Activated CD8-positive, alpha-beta T cell treated with anti-CD3 and anti-CD28 coated beads for 36 hours (primary cell): ENCODE measurements around the gene HAUS5. TPM values are rescaled to one million over a fixed set of nuclear protein-coding genes. Genes with fewer than 3 reads are reported as not detected.

ENCODE experiments used
- ATAC-seq: fragments of 200-7000 bp; cut with Tn5 transposase; one replicate; pipeline ENCODE4 v1.10.0; 2021; ENCODE audit warnings: mild to moderate bottlenecking, moderate library complexity
- CTCF ChIA-PET: fragments of 350-600 bp; sonication (Branson Sonifier 250); formaldehyde crosslinking; loops from one replicate; lab custom pipeline; 2021; ENCODE audit warnings: antibody characterized with exemption; lab: Charles Lee
- POLR2A ChIA-PET: fragments of 350-600 bp; sonication (Branson Sonifier 250); formaldehyde crosslinking; loops from one replicate; lab custom pipeline; 2021; ENCODE audit warnings: antibody characterized with exemption; lab: Charles Lee
- DNase-seq: peaks from one replicate; pipeline ENCODE4 v3.0.0-alpha.2; 2020
- H3K27ac Mint-ChIP-seq: one replicate; pipeline ENCODE4 v1.8.0; 2021; ENCODE audit warnings: mild to moderate bottlenecking, mixed read lengths
- H3K27me3 Mint-ChIP-seq: one replicate; pipeline ENCODE4 v1.8.0; 2021; ENCODE audit warnings: mixed read lengths
- H3K36me3 Mint-ChIP-seq: one replicate; pipeline ENCODE4 v1.8.0; 2021; ENCODE audit warnings: low read depth, mixed read lengths
- H3K4me1 Mint-ChIP-seq: one replicate; pipeline ENCODE4 v1.8.0; 2021; ENCODE audit warnings: low read depth, mixed read lengths
- H3K4me3 Mint-ChIP-seq: one replicate; pipeline ENCODE4 v1.8.0; 2021; ENCODE audit warnings: mild to moderate bottlenecking, moderate library complexity, mixed read lengths
- H3K9me3 Mint-ChIP-seq: one replicate; pipeline ENCODE4 v1.8.0; 2021; ENCODE audit warnings: mixed read lengths
- intact Hi-C: fragments of 100-400 bp; cut with micrococcal nuclease; formaldehyde crosslinking; loops from one replicate; pipeline ENCODE4 v1.10.0; 2022
- total RNA-seq, 2 experiments: library from RNA; stranded (reverse); gene quantifications; one replicate each; pipeline ENCODE4 v1.2.3, GENCODE V29; 2021
- TF ChIP-seq, protein P1 (sequence below): fragments of 200-600 bp; IDR thresholded peaks from one replicate; pipeline ENCODE4 v1.8.0; 2022; ENCODE audit warnings: antibody characterized with exemption, mild to moderate bottlenecking

HAUS5 gene
- total RNA-seq, 2 experiments from 2014 or later: 38.3 to 40.0 TPM

DNA sequence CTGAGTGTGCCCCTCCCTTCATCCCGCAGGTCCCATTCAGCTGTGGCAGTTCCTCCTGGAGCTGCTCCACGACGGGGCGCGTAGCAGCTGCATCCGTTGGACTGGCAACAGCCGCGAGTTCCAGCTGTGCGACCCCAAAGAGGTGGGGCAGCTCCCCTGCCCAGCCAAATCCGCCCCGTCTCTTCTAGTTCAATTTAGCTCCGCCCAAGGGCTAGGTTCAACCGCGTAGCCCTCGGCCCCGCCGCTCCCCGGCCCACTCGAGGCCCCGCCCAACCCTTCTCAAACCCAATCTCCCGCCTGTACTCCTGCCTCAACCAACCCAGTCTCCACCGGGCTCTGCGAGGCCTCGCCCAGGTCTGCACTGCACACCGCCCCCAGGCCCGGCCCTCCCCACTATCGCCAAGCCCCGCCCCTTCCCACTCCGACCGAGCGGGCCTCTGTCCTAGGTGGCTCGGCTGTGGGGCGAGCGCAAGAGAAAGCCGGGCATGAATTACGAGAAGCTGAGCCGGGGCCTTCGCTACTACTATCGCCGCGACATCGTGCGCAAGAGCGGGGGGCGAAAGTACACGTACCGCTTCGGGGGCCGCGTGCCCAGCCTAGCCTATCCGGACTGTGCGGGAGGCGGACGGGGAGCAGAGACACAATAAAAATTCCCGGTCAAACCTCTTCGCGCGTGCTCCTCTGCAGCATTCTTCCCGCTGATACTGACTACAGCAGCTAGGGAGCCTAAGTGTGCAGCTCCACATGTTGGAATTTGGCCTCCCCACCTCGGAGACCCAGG, 31.9 kb downstream of the HAUS5 start:
- TF ChIP-seq, protein P1, sequence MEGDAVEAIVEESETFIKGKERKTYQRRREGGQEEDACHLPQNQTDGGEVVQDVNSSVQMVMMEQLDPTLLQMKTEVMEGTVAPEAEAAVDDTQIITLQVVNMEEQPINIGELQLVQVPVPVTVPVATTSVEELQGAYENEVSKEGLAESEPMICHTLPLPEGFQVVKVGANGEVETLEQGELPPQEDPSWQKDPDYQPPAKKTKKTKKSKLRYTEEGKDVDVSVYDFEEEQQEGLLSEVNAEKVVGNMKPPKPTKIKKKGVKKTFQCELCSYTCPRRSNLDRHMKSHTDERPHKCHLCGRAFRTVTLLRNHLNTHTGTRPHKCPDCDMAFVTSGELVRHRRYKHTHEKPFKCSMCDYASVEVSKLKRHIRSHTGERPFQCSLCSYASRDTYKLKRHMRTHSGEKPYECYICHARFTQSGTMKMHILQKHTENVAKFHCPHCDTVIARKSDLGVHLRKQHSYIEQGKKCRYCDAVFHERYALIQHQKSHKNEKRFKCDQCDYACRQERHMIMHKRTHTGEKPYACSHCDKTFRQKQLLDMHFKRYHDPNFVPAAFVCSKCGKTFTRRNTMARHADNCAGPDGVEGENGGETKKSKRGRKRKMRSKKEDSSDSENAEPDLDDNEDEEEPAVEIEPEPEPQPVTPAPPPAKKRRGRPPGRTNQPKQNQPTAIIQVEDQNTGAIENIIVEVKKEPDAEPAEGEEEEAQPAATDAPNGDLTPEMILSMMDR: no peak
- POLR2A ChIA-PET: interaction anchor here (0.8 to 3.0 kb wide), 6 partner anchors 17 to 129 kb away, joined by 3 to 13 read pairs (median 4); partner anchors contain the start of gene HAUS5
- intact Hi-C loops: no loop called here
- DNase-seq: peak; percentile 99
- H3K36me3 Mint-ChIP-seq: peaks cover 9% of the 10 kb centered on the region
- peak; percentile 85 for ATAC-seq
- no peaks in the 10 kb centered on the region for H3K9me3 Mint-ChIP-seq
- CTCF ChIA-PET: interaction anchor here (1.0 to 1.3 kb wide), 3 partner anchors 68 to 87 kb away, joined by 3 to 4 read pairs (median 3); no protein-coding TSS in a partner anchor
- no peaks in the 10 kb centered on the region for H3K27me3 Mint-ChIP-seq
- peak overlapping the region; percentile 85 for H3K27ac Mint-ChIP-seq
- peaks cover 34% of the 10 kb centered on the region for H3K4me1 Mint-ChIP-seq
- peak overlapping the region; percentile 76 for H3K4me3 Mint-ChIP-seq

DNA sequence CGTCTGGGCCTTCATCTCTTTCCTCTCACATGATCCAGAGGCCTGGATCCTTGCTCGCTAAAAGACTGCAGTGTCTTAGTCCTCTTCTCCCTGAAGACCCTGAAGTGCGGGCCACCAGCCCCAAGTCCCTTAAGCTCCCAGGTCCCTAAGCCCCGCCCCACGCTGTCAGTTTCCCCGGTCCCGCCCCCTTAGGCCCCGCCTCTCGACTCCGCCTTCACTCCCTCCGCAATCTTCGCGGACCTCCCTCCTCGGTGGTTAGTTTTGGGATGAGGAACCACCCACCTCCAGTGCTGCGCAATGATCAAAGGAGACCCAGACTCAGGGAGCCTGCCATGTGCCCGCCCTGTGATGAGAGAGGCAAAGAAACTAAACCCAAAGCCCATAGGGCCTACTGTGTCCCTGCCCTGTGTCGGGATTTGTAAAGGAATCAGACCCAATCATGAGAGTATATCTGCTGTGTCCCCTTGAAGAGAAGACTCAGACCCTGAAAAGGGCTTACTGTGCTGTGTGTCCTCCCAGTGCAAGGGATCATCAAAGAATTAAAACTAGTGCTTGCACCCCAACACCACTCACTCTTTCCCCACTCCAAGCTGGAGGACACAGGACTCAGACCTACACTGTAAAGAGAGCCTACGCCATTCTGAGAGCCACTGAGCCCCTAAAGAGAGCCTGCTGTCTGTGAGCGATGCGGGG, 32.6 kb downstream of the HAUS5 start:
- Mint-ChIP-seq H3K36me3 (peaks cover 10% of the 10 kb centered on the region), H3K27me3 (no peaks in the 10 kb centered on the region), H3K9me3 (no peaks in the 10 kb centered on the region), H3K4me3 (peak overlapping the region; percentile 76), H3K4me1 (peaks cover 37% of the 10 kb centered on the region), H3K27ac (peak overlapping the region; percentile 85)
- TF ChIP-seq, protein P1: no peak
- ChIA-PET CTCF (interaction anchor here (1.0 to 1.3 kb wide), 2 partner anchors 69 to 87 kb away, joined by 3 to 4 read pairs; no protein-coding TSS in a partner anchor), POLR2A (interaction anchor here (0.8 to 3.0 kb wide), 5 partner anchors 9 to 66 kb away, joined by 3 to 13 read pairs (median 3); partner anchors contain the start of gene HAUS5)
- peak; percentile 18 for ATAC-seq
- intact Hi-C loops: no loop called here
- DNase-seq: peak; percentile 92

DNA sequence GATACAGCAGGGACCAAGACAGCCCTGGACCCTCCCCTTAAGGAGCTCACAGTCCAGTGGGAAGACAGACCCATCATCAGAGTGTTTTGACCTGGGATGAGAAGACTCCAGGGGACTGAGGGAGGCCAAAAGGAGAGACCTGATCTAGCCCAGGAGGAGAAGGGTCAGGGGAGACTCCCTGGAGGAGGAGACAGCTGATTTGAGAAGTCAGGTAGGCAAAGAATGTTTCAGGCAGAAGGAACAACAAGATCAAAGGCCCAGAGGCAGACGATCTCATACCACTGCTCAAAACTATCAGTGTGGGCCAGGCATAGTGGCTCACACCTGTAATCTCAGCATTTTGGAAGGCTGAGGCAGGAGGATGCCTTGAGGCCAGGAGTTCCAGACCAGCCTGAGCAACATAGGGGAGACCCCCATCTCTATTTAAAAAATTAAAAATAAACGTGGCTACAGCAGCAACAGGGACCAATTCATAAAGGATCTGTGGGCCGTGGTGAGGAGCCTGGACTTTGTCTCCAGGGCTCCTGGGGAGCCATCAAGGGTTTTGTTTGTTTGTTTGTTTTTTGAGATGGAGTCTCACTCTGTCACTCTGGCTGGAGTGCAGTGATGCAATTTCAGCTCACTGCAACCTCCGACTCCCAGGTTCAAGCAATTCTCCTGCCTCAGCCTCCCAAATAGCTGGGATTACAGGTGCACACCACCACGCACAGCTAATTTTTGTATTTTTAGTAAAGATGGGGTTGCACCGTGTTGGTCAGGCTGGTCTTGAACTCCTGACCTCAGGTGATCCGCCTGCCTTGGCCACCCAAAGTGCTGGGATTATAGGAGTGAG, 33.4 kb downstream of the HAUS5 start:
- no peak for DNase-seq
- POLR2A ChIA-PET: interaction anchor here (0.7 to 3.0 kb wide), 3 partner anchors 10 to 186 kb away, joined by 3 to 13 read pairs (median 4); no protein-coding TSS in a partner anchor
- TF ChIP-seq, protein P1: no peak
- Mint-ChIP-seq H3K4me3 (no peak overlapping the region), H3K9me3 (no peaks in the 10 kb centered on the region), H3K27me3 (no peaks in the 10 kb centered on the region), H3K4me1 (peaks cover 44% of the 10 kb centered on the region), H3K36me3 (peaks cover 16% of the 10 kb centered on the region), H3K27ac (peak overlapping the region; percentile 17)
- CTCF ChIA-PET: no interaction called here
- intact Hi-C loops: no loop called here
- no peak for ATAC-seq

DNA sequence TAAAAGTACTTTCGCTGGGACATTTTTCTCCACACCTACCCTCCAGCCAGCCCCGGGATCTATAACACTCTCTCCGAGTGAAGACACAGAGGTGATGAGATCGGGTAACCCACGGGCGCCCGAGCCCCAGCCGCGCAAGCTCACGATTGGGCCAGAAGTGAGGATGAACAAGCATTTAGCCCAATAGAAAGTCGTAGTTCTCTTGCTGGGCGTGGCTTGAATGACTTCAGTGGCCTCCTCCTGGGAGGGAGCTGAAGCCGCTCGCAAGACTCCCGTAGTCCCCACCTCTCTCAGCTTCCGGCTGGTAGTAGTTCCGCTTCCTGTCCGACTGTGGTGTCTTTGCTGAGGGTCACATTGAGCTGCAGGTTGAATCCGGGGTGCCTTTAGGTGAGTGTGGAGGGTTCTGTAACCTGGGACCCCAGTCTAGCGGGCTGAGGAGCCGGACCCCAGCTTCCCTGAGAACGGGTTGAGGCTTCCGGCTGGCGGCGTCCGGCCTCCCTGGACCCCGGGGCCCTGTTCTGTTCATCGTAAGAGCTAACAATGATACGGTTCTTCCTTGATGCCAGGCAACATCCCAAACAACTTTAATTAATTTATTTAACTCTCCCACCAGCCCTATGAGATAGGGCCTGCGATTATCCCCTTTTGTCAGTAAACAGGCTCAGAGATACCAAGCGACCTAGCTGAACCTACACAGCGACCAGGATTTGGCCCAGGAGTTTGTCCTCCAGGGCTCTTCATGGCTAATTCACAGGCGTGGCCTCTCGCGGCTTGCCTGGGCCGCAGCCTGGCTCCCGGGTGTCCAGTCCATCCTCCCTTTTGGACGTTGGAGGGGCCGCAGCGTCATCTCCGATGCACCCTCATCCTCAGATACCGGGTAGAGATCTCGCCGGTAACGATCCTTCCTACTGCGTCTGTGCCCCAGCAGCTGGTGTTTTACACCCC, 35.8 kb downstream of the HAUS5 start, which contains the start of gene COX6B1:
Gene COX6B1 (plus strand): TSS at position 307 of the 945 bp plus-strand sequence. CDS start 2,921 bp downstream, outside the sequence.
- DNase-seq: peak; percentile 97
- H3K27me3 Mint-ChIP-seq: no peaks in the 10 kb centered on the region
- ATAC-seq: peak; percentile 72
- peak within 1 kb of the TSS; percentile 93 for H3K27ac Mint-ChIP-seq
- intact Hi-C loops: no loop called here
- ChIA-PET POLR2A (interaction anchor here (0.7 to 1.6 kb wide), 9 partner anchors 9 to 96 kb away, joined by 3 to 8 read pairs (median 3); partner anchors contain the start of gene KMT2B), CTCF (interaction anchor here (0.7 to 2.1 kb wide), 6 partner anchors 9 to 171 kb away, joined by 3 to 10 read pairs (median 4); no protein-coding TSS in a partner anchor)
- peaks cover 36% of the 10 kb centered on the region for H3K4me1 Mint-ChIP-seq
- peak within 1 kb of the TSS; percentile 99 for H3K4me3 Mint-ChIP-seq
- H3K36me3 Mint-ChIP-seq: peaks cover 26% of the 10 kb centered on the region
- no peaks in the 10 kb centered on the region for H3K9me3 Mint-ChIP-seq
- TF ChIP-seq, protein P1: no peak
